Activated CD8-positive, alpha-beta memory T cell treated with anti-CD3 and anti-CD28 coated beads for 1 hour (primary cell): ENCODE data around the gene THOC2.
"Not testable (repeated sequence)": the region's sequence is repeated elsewhere in the genome, so short reads cannot be mapped to it uniquely, and the experiment has no call there.

ENCODE experiments used
- DNase-seq, 2 donors: peaks; one replicate each; pipeline ENCODE4 v3.0.0-alpha.2; 2020; ENCODE audit warnings: low read depth in 1 of 2; ENCODE audit errors: extremely low read depth in 1 of 2

The THOC2 gene

DNA sequence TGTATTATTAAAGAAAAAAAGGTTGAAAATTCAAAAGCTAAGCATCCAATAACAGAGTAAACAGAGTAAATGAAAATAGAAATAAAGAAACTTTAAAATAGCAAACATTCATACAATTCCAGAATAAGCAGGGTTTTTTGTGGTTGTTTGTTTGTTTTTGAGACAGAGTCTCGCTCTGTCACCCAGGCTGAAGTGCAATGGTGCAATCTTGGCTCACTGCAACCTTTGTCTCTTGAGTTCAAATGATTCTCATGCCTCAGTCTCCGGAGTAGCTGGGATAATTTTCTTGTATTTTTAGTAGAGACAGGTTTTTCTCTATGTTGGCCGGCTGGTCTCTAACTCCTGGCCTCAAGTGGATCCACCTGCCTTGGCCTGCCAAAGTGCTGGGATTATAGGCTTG lies 6.6 kb upstream of the THOC2 start:
- no peak for DNase-seq

DNA sequence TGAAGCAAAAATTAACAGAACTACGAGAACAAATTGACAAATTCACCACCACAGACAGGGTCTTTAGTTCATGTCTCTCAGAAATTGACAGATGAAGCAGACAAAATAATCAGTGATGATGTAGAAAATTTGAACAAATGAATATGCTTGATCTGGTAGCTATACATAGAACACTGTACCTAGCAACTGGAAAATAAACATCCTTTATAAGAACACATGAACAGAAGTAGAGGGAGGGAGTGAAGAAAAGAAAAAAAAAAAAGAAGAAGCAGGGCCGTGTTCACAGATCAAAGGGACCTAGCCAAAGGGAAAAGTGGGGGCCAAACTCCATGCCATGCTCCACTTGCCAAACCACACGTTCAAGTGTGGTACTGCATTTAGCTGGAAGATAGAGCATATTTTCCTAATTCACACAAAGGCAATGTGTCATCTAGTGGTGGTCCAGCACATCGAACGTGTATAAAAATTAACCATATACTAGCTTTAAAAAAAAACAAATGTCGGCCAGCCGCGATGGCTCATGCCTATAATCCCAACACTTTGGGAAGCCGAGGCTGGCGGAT lies 5.6 kb upstream of the THOC2 start:
- DNase-seq: no peak

DNA sequence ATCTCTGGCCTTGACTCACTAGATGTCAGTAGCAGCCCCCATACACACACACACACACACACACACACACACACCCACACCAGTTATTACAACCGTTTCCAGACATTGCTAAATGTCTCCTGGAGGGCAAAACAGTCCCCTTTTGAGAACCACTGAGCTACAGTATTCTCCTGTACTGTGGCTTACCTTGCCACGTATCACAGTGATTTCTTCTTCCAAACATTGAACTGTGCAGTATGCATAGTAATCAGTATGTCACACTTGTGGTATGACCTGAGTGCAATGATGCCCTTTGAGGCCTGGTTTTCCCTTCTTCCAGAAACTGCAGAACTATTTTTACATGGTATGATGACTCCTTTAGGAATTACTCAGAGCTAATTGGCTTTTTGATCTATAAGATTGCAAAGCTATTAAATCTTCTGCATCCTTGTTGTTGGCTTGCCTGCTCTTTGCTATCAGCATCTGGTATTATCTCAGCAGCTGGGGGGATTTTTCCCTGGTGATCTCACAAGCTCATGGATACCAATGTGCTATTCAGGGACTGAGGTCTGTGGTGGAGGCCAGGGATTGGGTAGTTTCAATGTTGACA lies 3.6 kb upstream of the THOC2 start:
- no peak for DNase-seq

GRCh38 chrX:123735137-123735536 lies 2.3 kb upstream of the THOC2 start:
- DNase-seq: not testable (repeated sequence)

DNA sequence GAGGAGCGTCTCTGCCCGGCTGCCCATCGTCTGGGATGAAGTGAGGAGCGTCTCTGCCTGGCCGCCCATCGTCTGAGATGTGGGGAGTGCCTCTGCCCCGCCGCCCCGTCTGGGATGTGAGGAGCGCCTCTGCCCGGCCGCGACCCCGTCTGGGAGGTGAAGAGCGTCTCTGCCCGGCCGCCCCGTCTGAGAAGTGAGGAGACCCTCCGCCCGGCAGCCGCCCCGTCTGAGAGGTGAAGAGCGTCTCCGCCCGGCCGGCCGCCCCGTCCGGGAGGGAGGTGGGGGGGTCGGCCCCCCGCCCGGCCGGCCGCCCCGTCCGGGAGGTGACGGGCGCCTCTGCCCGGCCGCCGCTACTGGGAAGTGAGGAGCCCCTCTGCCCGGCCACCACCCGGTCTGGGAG lies 1.2 kb upstream of the THOC2 start:
- not testable (repeated sequence) for DNase-seq

DNA sequence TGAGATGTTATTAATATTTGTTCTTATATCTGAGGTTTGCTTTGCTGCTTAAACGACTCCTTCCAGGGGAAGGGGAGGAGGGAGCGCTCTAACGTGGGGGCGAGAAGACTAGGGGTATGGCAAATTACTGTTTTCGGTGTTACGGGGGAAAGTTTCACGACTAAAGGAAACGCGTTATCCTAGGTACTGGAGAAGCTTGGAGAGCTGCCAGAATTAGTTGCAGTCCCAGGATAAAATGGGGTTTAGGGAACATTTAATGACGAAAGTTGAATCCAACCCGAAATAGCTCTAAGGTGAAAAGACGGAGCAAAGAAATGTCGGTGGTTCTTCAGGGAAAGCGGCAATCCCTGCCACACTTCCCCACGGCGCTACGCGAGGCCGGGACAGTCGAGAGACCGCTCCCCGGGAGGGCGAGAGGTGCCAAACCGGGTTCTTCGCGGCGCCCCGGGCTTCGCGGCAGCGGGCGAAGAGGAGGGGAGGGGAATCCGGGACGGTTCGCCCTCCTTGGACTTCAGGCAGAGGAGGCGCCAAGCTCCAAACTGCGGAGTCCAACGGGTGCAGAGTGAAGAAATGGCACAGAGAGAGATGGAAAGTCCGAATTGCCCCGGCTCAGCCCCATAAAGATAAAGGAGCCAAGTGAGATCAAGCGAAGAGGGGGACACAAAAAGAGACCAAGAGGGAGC lies 724 bp downstream of the THOC2 start:
- no peak for DNase-seq

DNA sequence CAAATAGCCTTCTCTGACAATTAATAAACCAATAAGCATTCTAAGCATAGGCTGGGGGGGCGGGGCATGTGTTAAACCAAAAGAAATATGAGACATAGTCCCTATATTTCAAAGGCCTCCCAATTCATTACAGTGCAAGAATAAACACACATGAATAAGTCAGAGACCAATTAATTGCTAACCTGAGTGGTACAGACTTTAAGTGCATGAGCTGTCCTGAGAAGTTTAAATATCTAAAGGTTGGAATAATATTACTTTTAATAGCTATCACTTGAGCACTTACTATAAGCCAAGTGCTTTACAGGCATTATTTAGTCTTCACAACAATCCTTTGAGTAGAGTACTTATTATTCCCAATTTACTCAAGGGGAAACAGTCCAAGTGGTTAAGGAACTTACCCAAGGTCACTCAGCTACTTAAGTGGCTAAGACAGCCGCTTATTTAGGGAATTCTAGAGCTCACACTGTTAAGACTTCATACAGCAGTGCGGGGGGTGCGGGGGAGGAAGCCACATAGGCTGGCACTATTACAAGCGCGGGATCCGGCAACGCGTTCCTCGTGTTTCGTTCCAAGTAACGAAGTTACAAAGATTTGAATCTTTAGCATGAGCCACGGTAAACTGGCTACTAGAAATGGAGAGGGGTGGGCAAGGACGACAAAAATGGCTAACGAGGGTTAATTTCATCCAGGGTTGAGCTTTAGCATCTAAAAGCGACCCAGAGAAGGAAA lies 1.4 kb downstream of the THOC2 start:
- DNase-seq: no peak

GRCh38 chrX:123728554-123728953 lies 4.3 kb downstream of the THOC2 start:
- DNase-seq: no peak

GRCh38 chrX:123728016-123728415 lies 4.8 kb downstream of the THOC2 start:
- DNase-seq: no peak

DNA sequence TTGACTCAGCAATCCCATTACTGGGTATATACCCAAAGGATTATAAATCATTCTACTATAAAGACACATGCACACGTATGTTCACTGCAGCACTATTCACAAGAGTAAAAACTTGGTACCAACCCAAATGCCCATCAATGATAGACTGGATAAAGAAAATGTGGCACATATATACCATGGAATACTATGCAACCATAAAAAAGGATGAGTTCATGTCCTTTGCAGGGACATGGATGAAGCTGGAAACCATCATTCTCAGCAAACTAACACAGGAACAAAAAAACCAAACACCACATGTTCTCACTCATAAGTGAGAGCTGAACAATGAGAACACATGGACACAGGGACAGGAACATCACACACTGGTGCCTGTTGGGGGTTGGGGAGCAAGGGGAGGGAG lies 10.7 kb downstream of the THOC2 start:
- DNase-seq: not testable (repeated sequence)

- no peak for DNase-seq
These were observed 12.4 kb downstream of the THOC2 start for GRCh38 chrX:123720486-123720885.

DNA sequence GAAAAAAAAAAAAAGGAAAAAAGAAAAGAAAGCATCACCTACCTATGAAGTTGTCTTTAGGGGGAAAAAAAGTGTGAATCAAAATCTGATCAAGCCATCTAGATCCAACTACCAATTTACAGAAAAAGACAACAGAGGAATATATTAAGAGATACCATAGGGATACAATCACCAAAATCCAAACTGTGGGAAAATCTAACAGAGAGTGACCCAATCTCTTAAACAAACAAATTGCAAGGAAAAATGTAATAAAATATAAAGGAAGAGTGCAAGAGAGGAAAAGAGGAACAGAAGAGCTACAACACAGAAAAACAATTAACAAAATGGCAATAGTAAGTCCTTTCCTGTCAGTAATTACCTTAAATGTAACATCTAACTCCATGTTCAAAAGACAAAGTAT lies 19.0 kb downstream of the THOC2 start:
- no peak for DNase-seq

- DNase-seq: no peak
These were observed 19.4 kb downstream of the THOC2 start for GRCh38 chrX:123713434-123713833.

- not testable (repeated sequence) for DNase-seq
These were observed 21.7 kb downstream of the THOC2 start for GRCh38 chrX:123711201-123711600.

GRCh38 chrX:123704781-123705180 lies 28.1 kb downstream of the THOC2 start:
- no peak for DNase-seq

DNA sequence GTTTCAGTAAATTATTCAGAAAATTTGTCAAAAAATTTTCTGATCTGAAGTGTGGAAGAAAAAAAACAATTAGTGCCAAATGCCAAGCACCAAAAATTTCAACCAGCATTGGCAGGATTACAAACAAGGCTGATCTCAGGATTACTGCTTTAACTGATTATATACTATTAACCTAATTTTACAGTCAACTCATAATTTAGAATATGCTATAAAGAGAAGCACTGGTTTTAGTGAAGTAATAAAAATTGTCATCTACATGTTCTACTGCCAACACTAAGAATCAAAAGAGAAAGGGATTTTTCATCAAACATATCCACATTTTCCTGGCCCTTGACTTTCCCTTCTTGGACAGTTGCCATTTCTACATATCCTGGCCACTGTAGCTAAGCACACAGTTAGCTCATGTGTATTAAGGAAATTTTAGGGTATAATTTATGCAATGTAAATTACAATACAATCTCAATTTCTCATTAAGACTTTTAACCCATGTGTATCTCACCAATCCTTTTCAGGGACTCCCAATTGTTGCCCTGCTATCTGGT lies 33.8 kb downstream of the THOC2 start:
- no peak for DNase-seq

- DNase-seq: no peak
These were observed 36.5 kb downstream of the THOC2 start for GRCh38 chrX:123696334-123696733.

GRCh38 chrX:123695242-123695641 lies 37.6 kb downstream of the THOC2 start:
- no peak for DNase-seq

GRCh38 chrX:123691776-123692175 lies 41.1 kb downstream of the THOC2 start:
- DNase-seq: no peak

- no peak for DNase-seq
These were observed 44.3 kb downstream of the THOC2 start for GRCh38 chrX:123688524-123688923.

GRCh38 chrX:123685232-123685631 lies 47.6 kb downstream of the THOC2 start:
- DNase-seq: no peak

DNA sequence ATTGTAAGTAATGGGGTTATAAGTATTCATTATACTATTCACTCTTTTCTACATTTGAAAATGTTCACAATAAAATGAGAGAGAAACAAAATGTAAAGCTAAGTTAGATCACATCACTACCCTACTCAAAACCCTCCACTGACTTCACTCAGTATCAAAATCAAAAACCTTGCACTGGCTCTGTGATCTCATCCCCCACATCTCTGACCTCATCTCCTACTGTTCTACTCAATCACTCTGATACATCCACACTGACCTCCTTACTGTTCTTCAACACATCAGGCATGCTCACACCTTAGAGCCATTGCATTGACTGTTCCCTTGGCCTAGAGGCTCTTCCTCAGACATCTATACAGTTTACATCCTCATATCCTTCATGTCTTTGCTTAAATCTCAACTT lies 50.7 kb downstream of the THOC2 start:
- DNase-seq: no peak
